HEK293T (cell line): ENCODE data around the gene FMN2.

Experiments used
- ARNT ChIP-seq: fragments of 450-650 bp; IDR thresholded peaks from 2 replicates; pipeline ENCODE4 v1.6.1; 2017; ENCODE audit warnings: mild to moderate bottlenecking
- BHLHE40 ChIP-seq: fragments of 450-650 bp; IDR thresholded peaks from 2 replicates; pipeline ENCODE4 v1.6.1; 2016; ENCODE audit warnings: mild to moderate bottlenecking, moderate library complexity, borderline replicate concordance
- CTBP1 ChIP-seq: fragments of 450-650 bp; IDR thresholded peaks from 2 replicates; pipeline ENCODE4 v1.6.1; 2016; ENCODE audit warnings: borderline replicate concordance
- ELF4 ChIP-seq: fragments of 450-650 bp; IDR thresholded peaks from 2 replicates; pipeline ENCODE4 v1.6.1; 2017; ENCODE audit warnings: antibody characterized with exemption
- FOXA1 ChIP-seq: fragments of 450-650 bp; IDR thresholded peaks from 2 replicates; pipeline ENCODE4 v1.6.1; 2016; ENCODE audit warnings: mild to moderate bottlenecking
- FOXK2 ChIP-seq: fragments of 450-650 bp; IDR thresholded peaks from 2 replicates; pipeline ENCODE4 v1.6.1; 2016; ENCODE audit warnings: mild to moderate bottlenecking
- FOXM1 ChIP-seq: fragments of 450-650 bp; IDR thresholded peaks from 2 replicates; pipeline ENCODE4 v1.6.1; 2017; ENCODE audit warnings: mild to moderate bottlenecking, borderline replicate concordance
- HDGF ChIP-seq: fragments of 450-650 bp; IDR thresholded peaks from 2 replicates; pipeline ENCODE4 v1.6.1; 2017; ENCODE audit warnings: antibody characterized with exemption, borderline replicate concordance
- L3MBTL2 ChIP-seq: fragments of 450-650 bp; conservative IDR thresholded peaks from 2 replicates; pipeline ENCODE4 v1.6.1; 2016; ENCODE audit warnings: mild to moderate bottlenecking
- NFRKB ChIP-seq: fragments of 450-650 bp; IDR thresholded peaks from 2 replicates; pipeline ENCODE4 v1.6.1; 2016; ENCODE audit warnings: mild to moderate bottlenecking, moderate library complexity
- SP1 ChIP-seq: fragments of 450-650 bp; IDR thresholded peaks from 2 replicates; pipeline ENCODE4 v1.6.1; 2017
- SUZ12 ChIP-seq: fragments of 450-650 bp; IDR thresholded peaks from 2 replicates; pipeline ENCODE4 v1.6.1; 2016; ENCODE audit warnings: mild to moderate bottlenecking
- TARDBP ChIP-seq: fragments of 450-650 bp; IDR thresholded peaks from 2 replicates; pipeline ENCODE4 v1.6.1; 2016

- TF ChIP-seq FOXA1, result no peak
- no peak for TF ChIP-seq FOXM1
- TF ChIP-seq HDGF, result no peak
- no peak for TF ChIP-seq FOXK2
- TF ChIP-seq SUZ12, result no peak
- TF ChIP-seq SP1, result no peak
- TF ChIP-seq L3MBTL2, result no peak
- no peak for TF ChIP-seq NFRKB
- no peak for TF ChIP-seq ARNT
- TF ChIP-seq CTBP1, result no peak
- TF ChIP-seq TARDBP, result no peak
- TF ChIP-seq ELF4, result no peak
- no peak for TF ChIP-seq BHLHE40
Observed at GRCh38 chr1:240329443-240329842, 237.8 kb downstream of the FMN2 start.
